HUES6 (cell line): Measurements from ENCODE around the gene AFAP1L2.
"Not testable (repeated sequence)": the region's sequence is repeated elsewhere in the genome, so short reads cannot be mapped to it uniquely, and the experiment has no call there.

ENCODE experiments used
- H3K27ac ChIP-seq: 2 replicates; pipeline ENCODE4 v1.7.0; 2013; ENCODE audit warnings: low read depth, mild to moderate bottlenecking, low read length, inconsistent platforms
- H3K27me3 ChIP-seq: 2 replicates; pipeline ENCODE4 v1.6.1; 2013; ENCODE audit warnings: low read length; ENCODE audit not compliant: control insufficient read depth, insufficient read depth
- H3K36me3 ChIP-seq: 2 replicates; pipeline ENCODE4 v1.6.1; 2013; ENCODE audit warnings: low read length; ENCODE audit not compliant: control insufficient read depth, insufficient read depth
- H3K4me1 ChIP-seq: 2 replicates; pipeline ENCODE4 v1.6.1; 2013; ENCODE audit warnings: low read length; ENCODE audit not compliant: control insufficient read depth, insufficient read depth
- H3K4me3 ChIP-seq: 2 replicates; pipeline ENCODE4 v1.5.1; 2013; ENCODE audit warnings: low read depth, low read length
- H3K9ac ChIP-seq: one replicate; pipeline ENCODE4 v1.6.1; 2013; ENCODE audit warnings: mild to moderate bottlenecking, low read length
- H3K9me3 ChIP-seq: 2 replicates; pipeline ENCODE4 v1.6.1; 2013; ENCODE audit warnings: low read depth, low read length; ENCODE audit not compliant: control insufficient read depth, insufficient read depth

The AFAP1L2 gene

DNA sequence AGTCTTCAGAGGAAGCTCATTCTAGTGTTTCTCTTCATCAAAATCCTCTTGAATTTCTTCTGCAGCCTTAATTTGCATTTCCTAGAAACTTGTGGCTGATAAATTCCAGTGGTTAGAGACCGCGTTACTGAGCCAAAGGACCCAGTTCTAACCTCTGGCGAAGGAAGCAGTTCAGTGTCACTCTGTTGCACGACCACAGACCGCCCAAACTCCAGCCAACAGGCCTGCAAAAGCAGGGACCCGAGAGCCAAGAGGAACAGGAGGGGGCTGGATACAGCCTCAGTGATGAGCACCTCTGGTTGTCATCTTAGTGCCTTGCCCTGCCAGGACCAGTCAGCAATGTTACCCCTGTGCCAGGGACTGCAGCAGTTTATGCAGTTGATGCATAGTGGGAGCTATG lies 70.0 kb downstream of the AFAP1L2 start:
- no peaks in the 10 kb centered on the region for H3K36me3 ChIP-seq
- H3K27ac ChIP-seq, result no peak overlapping the region
- peaks cover 32% of the 10 kb centered on the region for H3K4me1 ChIP-seq
- no peaks in the 10 kb centered on the region for H3K9me3 ChIP-seq
- H3K27me3 ChIP-seq, result no peaks in the 10 kb centered on the region
- no peak overlapping the region for H3K4me3 ChIP-seq
- H3K9ac ChIP-seq, result no peak overlapping the region

DNA sequence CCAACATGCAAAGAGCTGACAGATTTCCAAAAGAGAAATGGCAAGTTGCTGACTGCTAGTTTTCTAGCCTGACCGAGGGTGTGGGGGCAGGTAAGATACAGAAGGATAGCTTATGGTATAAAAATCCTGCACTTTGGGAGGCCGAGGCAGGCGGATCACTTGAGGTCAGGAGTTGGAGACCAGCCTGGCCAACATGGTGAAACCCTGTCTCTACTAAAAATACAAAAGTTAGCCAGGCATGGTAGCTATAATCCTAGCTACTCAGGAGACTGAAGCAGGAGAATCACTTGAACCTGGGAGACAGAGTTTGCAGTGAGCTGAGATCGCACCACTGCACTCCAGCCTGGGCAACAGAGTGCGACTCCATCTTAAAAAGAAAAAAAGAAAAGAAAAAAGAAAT lies 70.9 kb downstream of the AFAP1L2 start:
- H3K4me1 ChIP-seq, result peaks cover 35% of the 10 kb centered on the region
- not testable (repeated sequence) for H3K9ac ChIP-seq, H3K27ac ChIP-seq

DNA sequence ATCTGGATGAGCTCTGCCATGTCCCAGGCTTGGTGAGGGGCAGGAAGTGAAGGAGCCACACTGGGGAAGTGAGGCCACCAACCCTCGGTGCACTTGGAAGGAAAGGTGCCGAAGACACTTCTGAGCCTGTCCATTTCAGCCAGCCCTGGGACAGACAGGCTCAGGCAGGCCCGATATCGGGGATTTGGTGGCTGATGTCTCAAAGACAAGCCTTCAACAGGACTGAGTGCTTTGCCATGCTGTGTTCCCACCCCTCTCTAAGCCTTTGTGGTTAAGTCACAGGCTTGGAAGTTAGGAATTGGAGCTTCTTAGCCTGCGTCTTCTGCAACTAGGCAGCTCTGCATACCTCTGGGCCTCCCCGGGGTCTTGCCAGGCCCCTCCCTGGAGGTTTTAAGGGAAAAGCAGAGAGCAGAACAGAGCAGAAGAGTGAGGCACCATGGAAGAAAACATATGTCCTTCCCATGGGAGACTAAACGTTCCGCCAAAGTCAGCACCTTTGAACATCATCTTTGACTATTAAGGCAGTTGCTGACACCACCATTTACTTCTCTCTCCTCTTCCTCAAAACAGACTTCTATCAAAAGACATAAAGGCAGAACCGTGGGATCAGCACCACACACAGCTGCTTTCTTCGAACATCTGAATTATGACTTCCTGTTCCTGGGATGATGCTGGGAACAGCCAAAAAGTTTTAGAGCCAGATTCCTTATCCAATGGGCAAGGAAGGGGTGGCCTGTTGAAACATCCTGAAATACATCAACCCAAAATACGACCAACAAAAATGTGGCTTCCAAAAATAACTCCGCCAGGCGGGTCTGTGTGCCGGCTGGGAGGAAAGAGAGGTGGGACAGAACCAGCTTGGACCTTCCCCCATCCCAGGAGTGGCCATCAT lies 71.8 kb downstream of the AFAP1L2 start:
- peaks cover 27% of the 10 kb centered on the region for H3K4me1 ChIP-seq
- H3K27ac ChIP-seq, result no peak overlapping the region
- no peak overlapping the region for H3K9ac ChIP-seq
- no peaks in the 10 kb centered on the region for H3K9me3 ChIP-seq
- H3K27me3 ChIP-seq, result no peaks in the 10 kb centered on the region
- no peaks in the 10 kb centered on the region for H3K36me3 ChIP-seq
- H3K4me3 ChIP-seq, result no peak overlapping the region

More for the DNA sequence above, 70.9 kb downstream of the AFAP1L2 start:
- H3K27me3 ChIP-seq, H3K9me3 ChIP-seq, H3K36me3 ChIP-seq, H3K4me3 ChIP-seq: not testable (repeated sequence)

DNA sequence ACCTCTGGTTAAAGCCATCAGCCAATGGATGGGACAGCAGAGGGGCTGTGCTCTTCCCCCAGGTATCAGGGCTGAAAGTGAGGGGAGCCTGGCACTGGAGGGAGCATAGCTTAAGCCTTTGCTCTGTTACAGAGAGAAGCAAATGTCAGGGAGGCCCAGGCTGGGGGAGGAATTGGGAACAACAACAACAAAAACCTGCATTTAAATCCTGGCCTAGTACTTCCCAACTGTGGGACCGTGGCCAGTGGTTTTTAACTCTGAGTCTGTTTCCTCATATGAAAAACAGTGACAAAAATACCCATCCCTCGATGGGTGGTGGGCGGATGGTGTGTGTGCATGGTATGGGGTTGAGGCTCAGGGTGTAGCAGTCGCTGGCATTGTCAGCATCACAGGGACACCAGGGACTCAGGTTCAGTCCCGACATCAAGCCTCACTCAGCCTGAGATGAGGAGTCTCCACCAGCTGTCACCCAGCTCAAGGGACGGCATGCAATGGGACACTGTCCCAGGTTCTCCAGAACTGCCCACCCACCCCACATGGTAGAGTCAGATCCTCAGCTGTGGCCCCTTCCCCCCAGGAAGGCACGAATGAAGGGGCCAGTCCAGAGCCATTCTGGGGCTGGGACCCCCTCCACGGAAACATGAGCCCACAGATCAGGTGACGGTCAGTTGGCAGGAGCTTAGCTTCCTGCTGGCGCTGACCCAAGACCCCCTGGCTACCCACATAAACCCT lies 74.5 kb downstream of the AFAP1L2 start:
- Histone ChIP-seq H3K9ac (no peak overlapping the region), H3K36me3 (no peaks in the 10 kb centered on the region), H3K27me3 (no peaks in the 10 kb centered on the region), H3K27ac (no peak overlapping the region), H3K4me1 (peaks cover 17% of the 10 kb centered on the region), H3K9me3 (no peaks in the 10 kb centered on the region), H3K4me3 (no peak overlapping the region)

DNA sequence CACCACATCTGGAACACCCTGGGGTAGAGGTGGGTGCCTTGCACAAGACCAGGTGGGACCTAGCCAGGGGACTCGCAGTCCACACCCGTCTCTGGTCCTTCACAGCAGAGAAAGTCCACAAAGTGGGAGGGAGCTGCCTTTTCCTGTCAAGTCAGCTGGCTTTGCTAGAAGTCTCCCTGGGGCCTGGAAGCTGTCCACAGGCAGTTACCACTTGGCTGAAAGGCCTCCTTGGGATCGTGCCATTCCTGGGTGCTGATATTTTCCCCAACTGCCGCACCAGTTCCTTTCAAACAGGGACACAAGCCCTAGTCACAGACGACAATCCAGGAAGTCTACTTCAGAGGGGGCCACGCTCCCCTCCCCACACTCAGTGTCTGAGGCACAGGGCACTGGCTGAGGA lies 75.4 kb downstream of the AFAP1L2 start:
- Histone ChIP-seq H3K9ac (no peak overlapping the region), H3K27me3 (no peaks in the 10 kb centered on the region), H3K36me3 (no peaks in the 10 kb centered on the region), H3K4me3 (no peak overlapping the region), H3K4me1 (peaks cover 13% of the 10 kb centered on the region; the same call in 1 of the 2 replicates), H3K27ac (no peak overlapping the region), H3K9me3 (no peaks in the 10 kb centered on the region)

DNA sequence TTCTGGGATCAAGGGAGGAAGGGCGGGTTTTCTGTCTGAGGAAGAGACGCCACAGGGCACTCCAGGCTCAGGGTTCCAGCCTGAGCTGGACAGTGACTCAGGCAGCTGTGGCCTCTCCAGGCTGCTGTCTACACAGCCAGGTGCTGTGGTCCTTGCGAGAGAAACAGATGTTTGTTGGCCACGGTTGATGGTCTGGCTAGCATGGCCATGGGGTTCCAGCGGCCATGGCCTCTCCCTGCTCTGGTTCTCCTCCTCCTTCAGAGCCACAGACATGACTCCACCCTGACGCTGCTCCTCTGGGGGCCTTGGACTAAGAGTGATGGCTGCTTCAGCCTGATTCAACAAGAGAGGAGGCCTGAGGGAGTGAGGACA lies 75.9 kb downstream of the AFAP1L2 start:
- no peaks in the 10 kb centered on the region for H3K36me3 ChIP-seq
- no peak overlapping the region for H3K9ac ChIP-seq
- peaks cover 13% of the 10 kb centered on the region; the same call in 1 of the 2 replicates for H3K4me1 ChIP-seq

DNA sequence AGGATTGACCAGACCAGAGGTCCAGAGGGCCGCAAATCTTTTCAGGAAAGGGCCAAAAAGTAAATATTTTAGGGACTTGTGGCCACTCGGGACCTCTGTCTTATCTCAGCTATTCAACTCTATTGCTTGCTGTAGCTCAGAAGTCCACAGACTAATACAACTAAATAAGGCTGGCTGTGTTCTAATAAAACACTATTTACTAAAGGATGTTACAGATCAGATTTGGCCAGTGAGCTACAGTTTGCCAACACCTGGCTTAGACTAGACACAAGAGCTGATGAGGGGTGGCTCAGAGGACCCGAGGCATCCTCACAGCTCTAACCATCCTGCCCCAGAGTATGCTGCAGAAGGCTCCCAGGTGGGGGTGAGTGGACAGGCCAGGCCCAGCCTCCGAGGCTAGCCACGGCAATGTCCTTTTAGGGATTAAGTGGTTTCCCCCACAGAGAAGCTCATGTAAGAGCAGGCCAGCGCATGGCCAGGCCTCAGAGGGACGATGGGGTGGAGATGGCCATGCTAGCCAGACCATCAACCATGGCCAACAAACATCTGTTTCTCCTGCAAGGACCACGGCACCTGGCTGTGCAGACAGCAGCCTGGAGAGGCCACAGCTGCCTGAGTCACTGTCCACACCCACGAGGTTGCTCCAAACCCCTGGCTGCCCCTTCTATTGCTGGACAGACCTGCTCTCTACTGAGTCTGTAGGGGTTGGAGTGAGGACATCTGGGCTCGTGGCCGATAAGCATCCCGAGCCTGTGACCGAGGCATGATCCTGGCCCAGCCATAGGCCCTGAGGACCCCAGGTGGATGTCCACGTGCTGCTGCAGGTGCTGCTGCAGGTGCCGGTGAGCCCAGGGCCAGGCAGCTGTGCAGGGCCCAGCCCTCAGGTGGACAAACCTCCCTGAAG lies 76.5 kb downstream of the AFAP1L2 start:
- Histone ChIP-seq H3K27me3 (no peaks in the 10 kb centered on the region), H3K9me3 (no peaks in the 10 kb centered on the region), H3K4me3 (no peak overlapping the region), H3K4me1 (peaks cover 14% of the 10 kb centered on the region; the same call in 1 of the 2 replicates), H3K9ac (no peak overlapping the region), H3K36me3 (no peaks in the 10 kb centered on the region), H3K27ac (no peak overlapping the region)

More for the DNA sequence above, 75.9 kb downstream of the AFAP1L2 start:
- Histone ChIP-seq H3K27ac (no peak overlapping the region), H3K27me3 (no peaks in the 10 kb centered on the region), H3K4me3 (no peak overlapping the region), H3K9me3 (no peaks in the 10 kb centered on the region)

DNA sequence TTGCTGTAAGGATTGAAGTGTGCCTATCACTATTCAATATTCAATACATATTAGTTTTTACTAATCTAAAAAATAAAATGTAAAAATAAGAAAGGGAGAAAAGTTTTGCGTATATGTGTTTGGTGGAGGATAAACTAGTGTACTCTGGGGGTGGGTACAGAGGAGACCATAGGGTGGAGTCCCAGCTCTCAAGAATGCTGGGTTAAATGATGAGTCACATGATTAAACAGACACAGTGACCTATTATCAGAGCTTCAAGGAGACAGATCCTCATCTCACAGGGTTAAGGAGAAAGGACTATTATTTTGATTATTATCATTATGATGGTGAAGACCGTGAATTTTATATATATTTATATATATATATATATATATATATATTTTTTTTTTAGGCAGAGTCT lies 77.5 kb downstream of the AFAP1L2 start:
- H3K27ac ChIP-seq, result no peak overlapping the region
- no peaks in the 10 kb centered on the region for H3K36me3 ChIP-seq
- no peaks in the 10 kb centered on the region for H3K9me3 ChIP-seq
- no peak overlapping the region for H3K4me3 ChIP-seq
- no peak overlapping the region for H3K9ac ChIP-seq
- H3K4me1 ChIP-seq, result peaks cover 16% of the 10 kb centered on the region; the same call in 1 of the 2 replicates
- no peaks in the 10 kb centered on the region for H3K27me3 ChIP-seq

DNA sequence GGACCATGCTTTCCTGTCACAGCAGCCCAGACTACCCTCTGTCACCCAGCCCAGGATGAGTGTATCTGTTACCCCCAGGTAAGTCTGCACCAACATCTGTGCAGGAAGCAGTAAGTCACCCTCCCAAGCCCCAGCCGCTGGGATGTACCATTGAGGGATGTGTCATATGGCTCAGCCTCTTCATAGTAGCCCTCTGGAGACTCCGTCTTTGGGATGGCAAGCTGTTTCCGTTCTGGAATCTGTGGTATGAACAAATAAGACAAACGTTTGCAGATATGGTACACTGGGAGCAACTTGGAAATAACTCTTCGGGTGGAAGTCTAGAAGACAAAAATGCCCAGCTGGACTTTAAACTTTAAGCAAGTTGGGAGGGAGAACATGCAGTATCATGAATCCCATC lies 81.3 kb downstream of the AFAP1L2 start:
- peaks cover 26% of the 10 kb centered on the region for H3K4me1 ChIP-seq
- no peaks in the 10 kb centered on the region for H3K36me3 ChIP-seq
- no peak overlapping the region for H3K4me3 ChIP-seq
- no peaks in the 10 kb centered on the region for H3K27me3 ChIP-seq
- no peak overlapping the region for H3K9ac ChIP-seq
- H3K9me3 ChIP-seq, result no peaks in the 10 kb centered on the region
- no peak overlapping the region for H3K27ac ChIP-seq

DNA sequence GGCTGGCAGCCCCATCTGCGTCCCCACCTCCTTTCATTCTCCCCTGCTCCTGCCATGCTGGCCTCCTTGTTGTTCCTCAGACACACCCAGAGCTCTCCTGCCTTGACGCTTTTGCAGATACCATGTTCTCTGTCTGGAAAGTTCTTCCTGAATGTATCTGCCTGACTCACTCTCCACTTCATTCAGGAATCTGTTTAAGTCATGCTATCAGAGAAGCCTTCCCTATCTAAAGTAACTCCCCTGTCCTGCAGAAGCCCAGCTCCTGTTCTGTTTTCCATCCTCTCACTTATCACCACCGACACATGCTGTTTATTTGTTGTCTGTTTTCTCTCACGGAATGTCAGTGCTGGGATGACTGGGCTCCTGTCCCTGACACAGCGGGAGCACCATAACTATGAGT lies 82.0 kb downstream of the AFAP1L2 start:
- H3K9me3 ChIP-seq, result no peaks in the 10 kb centered on the region
- peaks cover 26% of the 10 kb centered on the region for H3K4me1 ChIP-seq
- H3K27me3 ChIP-seq, result no peaks in the 10 kb centered on the region
- H3K27ac ChIP-seq, result peak overlapping the region; percentile 37; the same call in 1 of the 2 replicates
- peak overlapping the region; percentile 63 for H3K9ac ChIP-seq
- no peak overlapping the region for H3K4me3 ChIP-seq
- no peaks in the 10 kb centered on the region for H3K36me3 ChIP-seq
